G401.6 (cell line): ENCODE data around the gene NOS3.

Source experiments
- FAIRE-seq: peaks from 2 replicates; lab custom pipeline; 2012; peaks lifted over from hg19 to GRCh38; lab: Jason Lieb, UNC

NOS3 gene

GRCh38 chr7:150990416-150991186 lies at the start of gene NOS3:
Gene NOS3, plus strand, starts transcription at chr7:150991017. Its CDS starts 2,787 bp downstream, at chr7:150993804.
- no peak for FAIRE-seq

DNA sequence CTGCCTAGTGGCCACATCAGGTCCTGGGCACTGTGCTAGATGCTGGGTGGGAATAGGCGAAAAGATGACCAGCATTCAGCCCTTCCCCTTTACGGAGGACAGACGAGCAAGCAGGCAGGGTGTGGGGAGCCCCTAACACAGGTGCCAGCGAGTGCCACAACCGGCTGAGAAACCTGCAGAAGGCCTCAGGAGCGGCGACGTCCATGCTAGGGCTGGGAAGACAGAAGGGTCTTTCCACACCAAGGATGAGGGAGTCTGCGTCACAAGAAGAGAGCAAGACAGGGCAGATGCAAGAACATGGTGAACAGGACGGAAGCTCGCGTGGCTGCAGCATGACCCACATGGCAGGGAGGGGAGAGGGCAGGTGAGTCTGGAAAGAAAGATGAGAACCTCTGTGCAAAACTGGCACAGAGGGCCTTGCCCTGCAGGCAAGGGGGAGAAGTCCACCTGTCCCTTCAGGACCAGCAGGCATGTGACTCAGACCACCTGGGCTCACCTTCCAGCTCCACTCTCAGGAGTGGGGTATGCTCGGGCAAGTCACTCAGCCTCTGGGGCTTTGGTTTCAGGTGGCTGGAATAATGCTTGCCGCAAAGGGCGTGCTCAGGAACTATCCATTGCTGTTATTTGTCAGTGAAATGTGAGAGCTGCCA lies 49.3 kb upstream of the NOS3 start:
- no peak for FAIRE-seq

GRCh38 chr7:150942001-150942590 lies 48.7 kb upstream of the NOS3 start:
- no peak for FAIRE-seq

GRCh38 chr7:150942591-150943452 lies 48.0 kb upstream of the NOS3 start:
- no peak for FAIRE-seq

DNA sequence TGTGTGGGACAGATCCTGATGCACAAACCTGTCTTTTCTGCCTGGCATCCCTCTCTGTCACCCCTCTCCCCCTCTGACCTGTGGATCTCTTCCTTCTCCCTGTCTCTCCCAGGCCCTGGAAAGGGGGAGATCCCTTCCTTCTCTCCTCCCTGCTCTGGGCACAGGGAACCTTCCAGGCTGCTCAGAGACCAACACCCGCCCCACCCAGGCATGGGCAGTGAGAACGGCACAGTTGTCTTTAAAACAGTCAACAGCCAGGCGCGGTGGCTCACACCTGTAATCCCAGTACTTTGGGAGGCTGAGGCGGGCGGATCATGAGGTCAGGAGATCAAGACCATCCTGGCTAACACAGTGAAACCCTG lies 47.4 kb upstream of the NOS3 start:
- FAIRE-seq = no peak

DNA sequence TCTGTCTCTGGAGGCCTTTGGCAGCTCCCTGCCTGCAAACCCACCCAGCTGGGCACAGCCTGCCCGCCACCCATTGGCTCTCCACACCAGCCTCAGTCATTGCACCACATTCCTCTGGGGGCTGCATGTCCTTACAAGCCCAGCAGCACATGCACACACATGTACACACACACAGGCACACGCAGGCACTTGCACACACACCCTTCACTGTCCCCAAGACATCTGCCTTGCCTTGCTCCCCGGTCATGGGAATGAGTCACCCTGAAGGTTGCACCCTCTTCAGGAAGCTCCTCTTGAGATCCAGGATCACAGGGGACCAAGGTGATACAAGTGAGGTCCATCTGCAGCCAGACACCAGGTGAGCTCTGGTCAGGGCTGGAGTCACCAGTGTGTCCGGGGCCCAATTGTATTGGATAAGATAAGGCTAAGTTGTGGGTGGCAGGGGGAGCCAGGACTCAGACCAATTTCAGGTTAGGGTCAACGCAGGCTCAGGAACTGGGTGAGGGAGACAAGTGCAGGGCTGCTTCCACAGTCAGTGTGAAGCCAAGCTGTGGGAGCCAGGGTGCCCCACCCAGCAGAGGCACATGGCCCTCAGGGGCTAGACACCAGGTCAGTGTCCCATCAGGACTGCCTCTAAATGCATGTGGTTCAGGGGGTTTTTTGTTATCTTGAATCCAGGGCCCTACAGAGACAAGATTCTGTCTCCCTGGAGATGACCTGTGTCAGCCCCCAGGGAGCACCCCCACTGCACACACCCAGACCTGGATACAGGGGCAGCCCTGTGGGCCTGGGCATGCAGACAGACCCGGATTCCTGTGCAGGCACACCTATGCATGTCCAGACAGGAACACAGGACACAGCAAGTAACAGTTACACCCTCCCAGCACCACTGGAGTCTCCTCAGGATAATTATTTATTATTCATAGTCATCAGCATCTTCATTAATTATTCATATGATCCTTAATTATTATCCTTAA lies 46.5 kb upstream of the NOS3 start:
- no peak for FAIRE-seq

DNA sequence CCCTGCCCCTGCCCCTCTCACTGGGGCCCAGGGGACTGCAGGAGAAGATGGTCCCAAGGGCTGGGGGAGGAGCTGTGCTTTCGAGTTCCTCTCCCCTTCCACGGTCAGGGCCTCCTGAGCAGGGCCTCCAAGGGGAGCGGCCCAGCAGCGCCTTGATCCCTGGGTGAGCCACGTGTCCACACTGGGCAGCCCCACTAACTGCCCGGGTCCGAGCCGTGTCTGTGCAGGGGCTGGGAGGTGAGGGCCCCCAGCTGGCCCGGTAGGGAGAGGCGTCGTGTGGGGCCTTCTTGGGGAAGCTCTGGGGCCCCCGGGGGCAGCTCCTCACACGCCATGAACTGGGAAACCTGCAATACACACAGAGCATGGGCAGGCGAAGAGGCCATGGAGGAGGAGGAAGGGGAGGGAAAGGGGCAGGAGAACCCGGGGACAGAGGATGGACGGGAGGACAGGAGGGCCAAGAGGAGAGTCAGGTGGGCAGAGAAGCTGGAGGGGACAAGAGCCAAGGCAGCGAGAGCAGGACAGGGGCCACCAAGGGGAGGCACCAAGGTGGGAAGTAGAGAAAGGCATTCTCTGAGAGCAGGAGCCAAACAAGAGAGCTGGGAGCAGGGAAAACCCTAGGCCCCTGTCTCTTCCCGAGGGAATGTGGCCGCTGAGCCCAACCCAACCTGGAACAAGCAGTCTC lies 45.5 kb upstream of the NOS3 start:
- no peak for FAIRE-seq

DNA sequence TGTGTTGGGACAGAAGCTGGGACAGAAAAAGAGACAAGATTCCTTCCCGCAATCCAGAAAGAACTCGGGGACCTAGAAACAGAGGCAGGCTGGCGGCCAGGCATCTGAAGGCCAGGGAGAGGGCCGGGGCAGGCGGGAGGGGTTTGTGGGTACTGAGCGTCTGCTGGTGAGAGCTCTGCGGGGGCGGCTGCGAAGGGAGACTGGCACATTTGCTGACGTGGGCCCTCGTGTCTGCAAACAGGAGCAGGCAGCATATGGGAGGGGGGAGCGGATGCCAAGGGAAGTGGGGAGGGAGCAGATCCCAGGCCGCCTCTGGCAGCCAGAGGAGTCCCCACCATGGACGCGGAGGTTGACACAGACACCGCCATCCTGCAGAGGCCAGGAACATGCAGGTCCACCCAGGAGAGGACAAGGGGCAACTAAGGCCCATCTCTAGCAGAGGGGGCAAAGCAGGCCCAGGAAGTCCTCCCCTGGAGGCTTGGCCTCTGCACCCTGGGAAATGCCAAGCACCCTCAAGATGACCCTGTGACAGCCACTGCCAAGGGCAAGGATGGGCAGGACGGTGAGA lies 44.9 kb upstream of the NOS3 start:
- FAIRE-seq = no peak

DNA sequence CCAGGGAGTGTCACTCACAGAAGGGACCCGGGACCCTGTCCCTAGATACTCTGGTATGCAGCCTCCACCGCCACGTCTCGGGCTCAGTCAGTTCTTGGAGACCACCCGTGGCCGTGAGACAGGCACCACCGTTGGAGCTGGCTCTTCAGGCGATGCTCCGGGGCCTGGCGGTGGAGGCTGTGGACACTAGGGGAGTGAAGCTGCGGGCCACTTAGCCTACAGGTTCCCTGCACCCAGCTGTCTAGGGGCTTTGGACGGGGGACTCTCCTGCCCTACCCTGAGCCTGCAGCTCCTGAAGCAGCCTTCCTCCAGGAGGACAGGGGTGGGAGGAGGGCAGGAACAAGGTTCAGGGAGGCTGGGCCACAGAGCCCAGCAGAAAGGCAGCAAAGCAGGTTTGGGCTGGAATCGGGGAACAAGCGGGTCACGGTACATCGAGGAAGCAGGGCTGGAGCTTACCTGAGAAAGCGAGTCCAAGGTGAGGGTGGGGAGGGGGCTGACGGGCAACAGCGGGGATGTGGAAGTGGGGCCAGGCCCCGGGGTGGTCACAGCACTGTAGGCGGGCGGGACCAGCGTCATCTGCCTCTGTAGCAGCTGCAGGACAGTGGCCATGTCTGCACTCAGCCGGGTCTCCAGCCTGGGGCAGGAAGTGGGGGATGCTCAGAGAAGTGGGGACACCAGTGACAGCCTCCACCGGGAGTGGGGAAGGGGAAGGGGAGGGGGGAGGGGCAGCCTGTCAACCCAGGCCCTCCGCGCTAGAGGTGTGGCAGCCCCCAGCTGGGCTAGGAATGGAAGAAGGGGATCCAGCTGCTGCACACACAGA lies 44.2 kb upstream of the NOS3 start:
- FAIRE-seq = no peak

DNA sequence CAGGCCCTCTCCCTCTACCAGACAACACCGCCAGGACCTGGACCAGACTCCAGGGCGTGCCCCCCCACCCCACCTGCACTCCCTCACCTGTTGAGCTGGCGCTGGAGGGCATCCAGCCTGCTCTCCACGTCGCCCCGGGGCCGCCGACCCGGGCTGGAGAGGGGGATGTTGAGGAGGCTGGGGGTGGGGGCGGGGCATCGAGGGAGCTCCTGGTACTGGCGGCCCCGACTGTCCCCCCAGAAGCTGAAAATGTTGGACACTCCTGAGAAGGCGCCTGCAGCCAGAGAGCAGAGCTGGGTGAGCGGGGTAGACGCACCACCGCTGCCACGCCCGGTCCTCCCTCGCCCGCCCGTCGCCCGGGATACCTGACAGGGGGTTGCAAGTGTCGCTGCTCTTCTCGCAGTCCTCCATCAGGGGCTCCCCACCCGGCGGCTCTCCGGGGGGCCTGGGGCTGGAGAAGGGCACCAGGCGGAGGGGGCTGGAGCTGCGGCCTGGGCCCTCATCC lies 43.5 kb upstream of the NOS3 start:
- no peak for FAIRE-seq

- no peak for FAIRE-seq
These were observed 42.8 kb upstream of the NOS3 start for GRCh38 chr7:150947761-150948651.

GRCh38 chr7:150948791-150949251 lies 42.0 kb upstream of the NOS3 start:
- no peak for FAIRE-seq

DNA sequence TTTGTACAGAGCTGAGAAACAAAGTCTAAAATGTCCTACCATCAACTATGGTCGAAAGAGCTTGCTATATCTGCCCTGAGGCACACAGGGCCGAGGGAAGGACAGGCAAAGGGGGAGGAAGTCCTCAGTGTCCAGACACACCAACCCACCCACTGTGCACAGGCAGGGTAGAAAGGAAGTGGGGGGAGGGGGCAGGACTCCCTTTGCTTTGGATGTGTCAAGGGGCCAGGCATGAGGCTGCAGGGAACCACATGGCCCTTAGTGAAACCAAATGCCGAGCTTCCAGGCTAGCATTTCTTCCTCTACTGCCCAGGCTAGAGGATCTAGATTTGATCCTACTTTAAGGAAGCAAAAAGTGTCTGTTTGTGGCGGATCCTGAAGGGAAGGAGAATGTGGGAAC lies 41.3 kb upstream of the NOS3 start:
- no peak for FAIRE-seq

GRCh38 chr7:150949971-150950491 lies 40.8 kb upstream of the NOS3 start:
- no peak for FAIRE-seq

- no peak for FAIRE-seq
These were observed 40.2 kb upstream of the NOS3 start for GRCh38 chr7:150950496-150951180.

DNA sequence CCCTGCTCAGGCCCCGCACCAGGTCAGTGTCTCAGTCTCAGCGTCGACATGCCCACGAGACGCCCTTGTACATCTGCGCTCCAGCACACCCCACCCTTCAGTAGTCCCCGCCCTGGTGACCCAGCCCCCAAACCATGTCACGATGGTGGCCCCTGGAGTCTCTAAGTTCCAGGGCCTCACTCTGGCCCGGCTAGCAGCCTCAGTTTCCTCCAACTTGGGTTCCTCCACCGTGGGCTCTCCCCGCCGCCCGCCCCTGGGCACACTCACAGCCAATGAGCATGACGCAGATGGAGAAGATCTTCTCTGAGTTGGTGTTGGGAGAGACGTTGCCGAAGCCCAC lies 39.7 kb upstream of the NOS3 start:
- no peak for FAIRE-seq

GRCh38 chr7:150951521-150951920 lies 39.3 kb upstream of the NOS3 start:
- no peak for FAIRE-seq
